ENCODE results near the gene COL9A3.

COL9A3 gene

GRCh38 chr20:62824476-62825332, 7.9 kb downstream of the COL9A3 start:
- FAIRE-seq = no peak

- no peak for FAIRE-seq
Observed at GRCh38 chr20:62825333-62825985, 8.6 kb downstream of the COL9A3 start.

- no peak for FAIRE-seq
Observed at GRCh38 chr20:62825986-62826645, 9.3 kb downstream of the COL9A3 start.

- no peak for FAIRE-seq
Observed at GRCh38 chr20:62826646-62827310, 9.9 kb downstream of the COL9A3 start.

- no peak for FAIRE-seq
Observed at GRCh38 chr20:62827311-62828038, 10.6 kb downstream of the COL9A3 start.

GRCh38 chr20:62828051-62828450, 11.2 kb downstream of the COL9A3 start:
- no peak for FAIRE-seq

GRCh38 chr20:62828511-62829230, 11.8 kb downstream of the COL9A3 start:
- FAIRE-seq = no peak

GRCh38 chr20:62829231-62830230, 12.7 kb downstream of the COL9A3 start:
- no peak for FAIRE-seq

GRCh38 chr20:62830251-62830650, 13.4 kb downstream of the COL9A3 start:
- FAIRE-seq = no peak

GRCh38 chr20:62830821-62831220, 14.0 kb downstream of the COL9A3 start:
- no peak for FAIRE-seq

GRCh38 chr20:62831361-62831788, 14.5 kb downstream of the COL9A3 start:
- no peak for FAIRE-seq

GRCh38 chr20:62831854-62832211, 15.0 kb downstream of the COL9A3 start:
- no peak for FAIRE-seq

GRCh38 chr20:62832212-62832922, 15.5 kb downstream of the COL9A3 start:
- no peak for FAIRE-seq

- FAIRE-seq = no peak
Observed at GRCh38 chr20:62832951-62833391, 16.1 kb downstream of the COL9A3 start.

GRCh38 chr20:62834967-62835730, 18.3 kb downstream of the COL9A3 start:
- FAIRE-seq = no peak

GRCh38 chr20:62835931-62836861, 19.3 kb downstream of the COL9A3 start:
- no peak for FAIRE-seq

GRCh38 chr20:62836967-62837490, 20.2 kb downstream of the COL9A3 start:
- no peak for FAIRE-seq

- FAIRE-seq = no peak
Observed at GRCh38 chr20:62837790-62838127, 20.9 kb downstream of the COL9A3 start.

All from endometrium (tissue), 2 donors.